Measurements from ENCODE around the gene TENM4. TPM values are rescaled to one million over a fixed set of nuclear protein-coding genes. Genes with fewer than 3 reads are reported as not detected.

TENM4 gene
- total RNA-seq, 1 donor from 2014 or later = 5.1 TPM

DNA sequence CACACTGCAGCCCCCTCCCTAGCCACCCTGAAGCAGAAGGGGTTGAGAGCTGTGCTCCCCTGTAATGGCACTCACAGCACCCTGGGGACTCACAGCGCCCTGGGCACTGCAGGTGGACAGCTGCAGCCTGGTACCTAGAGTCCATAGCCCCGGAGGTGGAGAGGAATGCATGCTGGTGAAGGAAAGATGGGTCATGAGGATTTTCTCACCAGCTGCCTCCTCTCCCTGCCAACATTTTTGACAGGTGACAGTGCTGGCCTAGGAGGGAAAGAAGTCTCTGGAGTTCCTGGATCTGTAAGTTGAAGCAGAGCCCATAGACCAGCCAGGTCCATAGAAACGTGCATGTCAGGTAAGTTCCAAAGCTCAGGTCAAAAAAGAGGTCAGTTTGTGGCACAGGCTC lies 330.5 kb downstream of the TENM4 start:
- no peak overlapping the region for H3K4me3 Mint-ChIP-seq
- DNase-seq (ENCODE audit: low spot score) = no peak
- no peaks in the 10 kb centered on the region for H3K27me3 Mint-ChIP-seq (ENCODE audit: insufficient read depth, low read depth)
- Histone ChIP-seq H4K20me1 (ENCODE audit: low read depth) (no peaks in the 10 kb centered on the region), H3K4me3 (no peak overlapping the region), H2AFZ (replicated peaks) (no peak overlapping the region), H3F3A (ENCODE audit: low read depth) (no peaks in the 10 kb centered on the region), H3K27ac (no peak overlapping the region), H3K36me3 (no peaks in the 10 kb centered on the region), H3K4me2 (no peak overlapping the region), H3K9me3 (ENCODE audit: low read depth) (no peaks in the 10 kb centered on the region), H3K79me2 (ENCODE audit: low read depth) (no peaks in the 10 kb centered on the region), H3K27me3 (no peaks in the 10 kb centered on the region), H3K4me1 (no peaks in the 10 kb centered on the region), H3K9ac (no peak overlapping the region)
- no peak overlapping the region for H3K27ac Mint-ChIP-seq
- TF ChIP-seq EZH2 (IDR thresholded peaks at IDR 0.05) = no peak
- TF ChIP-seq, protein P1, sequence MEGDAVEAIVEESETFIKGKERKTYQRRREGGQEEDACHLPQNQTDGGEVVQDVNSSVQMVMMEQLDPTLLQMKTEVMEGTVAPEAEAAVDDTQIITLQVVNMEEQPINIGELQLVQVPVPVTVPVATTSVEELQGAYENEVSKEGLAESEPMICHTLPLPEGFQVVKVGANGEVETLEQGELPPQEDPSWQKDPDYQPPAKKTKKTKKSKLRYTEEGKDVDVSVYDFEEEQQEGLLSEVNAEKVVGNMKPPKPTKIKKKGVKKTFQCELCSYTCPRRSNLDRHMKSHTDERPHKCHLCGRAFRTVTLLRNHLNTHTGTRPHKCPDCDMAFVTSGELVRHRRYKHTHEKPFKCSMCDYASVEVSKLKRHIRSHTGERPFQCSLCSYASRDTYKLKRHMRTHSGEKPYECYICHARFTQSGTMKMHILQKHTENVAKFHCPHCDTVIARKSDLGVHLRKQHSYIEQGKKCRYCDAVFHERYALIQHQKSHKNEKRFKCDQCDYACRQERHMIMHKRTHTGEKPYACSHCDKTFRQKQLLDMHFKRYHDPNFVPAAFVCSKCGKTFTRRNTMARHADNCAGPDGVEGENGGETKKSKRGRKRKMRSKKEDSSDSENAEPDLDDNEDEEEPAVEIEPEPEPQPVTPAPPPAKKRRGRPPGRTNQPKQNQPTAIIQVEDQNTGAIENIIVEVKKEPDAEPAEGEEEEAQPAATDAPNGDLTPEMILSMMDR (IDR thresholded peaks at IDR 0.05) = no peak
- no peak for TF ChIP-seq EZH2phosphoT487 (IDR thresholded peaks at IDR 0.05)
- peaks cover 2% of the 10 kb centered on the region for H3K36me3 Mint-ChIP-seq
- H3K4me1 Mint-ChIP-seq = peaks cover 31% of the 10 kb centered on the region
- H3K9me3 Mint-ChIP-seq = peaks cover 5% of the 10 kb centered on the region

- Mint-ChIP-seq H3K27me3 (ENCODE audit: insufficient read depth, low read depth) (no peaks in the 10 kb centered on the region), H3K4me3 (no peak overlapping the region), H3K4me1 (peaks cover 29% of the 10 kb centered on the region), H3K9me3 (no peaks in the 10 kb centered on the region), H3K27ac (no peak overlapping the region), H3K36me3 (no peaks in the 10 kb centered on the region)
- TF ChIP-seq EZH2phosphoT487 (IDR thresholded peaks at IDR 0.05) = no peak
- no peak for TF ChIP-seq EZH2 (IDR thresholded peaks at IDR 0.05)
- TF ChIP-seq, protein P1 (IDR thresholded peaks at IDR 0.05) = no peak
- no peak overlapping the region for H3K4me2 ChIP-seq
- no peaks in the 10 kb centered on the region for H4K20me1 ChIP-seq (ENCODE audit: low read depth)
- no peak overlapping the region for H3K4me3 ChIP-seq
- H3K9ac ChIP-seq = no peak overlapping the region
- H3K36me3 ChIP-seq = no peaks in the 10 kb centered on the region
- H3K27me3 ChIP-seq = no peaks in the 10 kb centered on the region
- H3K27ac ChIP-seq = no peak overlapping the region
- DNase-seq (ENCODE audit: low spot score) = no peak
- no peaks in the 10 kb centered on the region for H3K4me1 ChIP-seq
- no peaks in the 10 kb centered on the region for H3K9me3 ChIP-seq (ENCODE audit: low read depth)
- no peaks in the 10 kb centered on the region for H3K79me2 ChIP-seq (ENCODE audit: low read depth)
- H3F3A ChIP-seq (ENCODE audit: low read depth) = no peaks in the 10 kb centered on the region
- H2AFZ ChIP-seq (replicated peaks) = no peak overlapping the region
Observed at GRCh38 chr11:79108851-79109250, 332.0 kb downstream of the TENM4 start.

- H3K27ac ChIP-seq = no peak overlapping the region
Observed at GRCh38 chr11:79102840-79103239, 338.0 kb downstream of the TENM4 start.

More at GRCh38 chr11:79102840-79103239, 338.0 kb downstream of the TENM4 start:
- Histone ChIP-seq H3K9ac (no peak overlapping the region), H3K79me2 (ENCODE audit: low read depth) (no peaks in the 10 kb centered on the region), H2AFZ (replicated peaks) (no peak overlapping the region), H3F3A (ENCODE audit: low read depth) (no peaks in the 10 kb centered on the region), H3K27me3 (peaks cover 29% of the 10 kb centered on the region), H3K4me1 (no peaks in the 10 kb centered on the region), H3K9me3 (ENCODE audit: low read depth) (no peaks in the 10 kb centered on the region), H3K4me2 (no peak overlapping the region), H4K20me1 (ENCODE audit: low read depth) (peaks cover 6% of the 10 kb centered on the region), H3K36me3 (no peaks in the 10 kb centered on the region), H3K4me3 (no peak overlapping the region)
- Mint-ChIP-seq H3K36me3 (no peaks in the 10 kb centered on the region), H3K9me3 (no peaks in the 10 kb centered on the region), H3K4me3 (no peak overlapping the region), H3K27ac (no peak overlapping the region), H3K4me1 (peaks cover 27% of the 10 kb centered on the region), H3K27me3 (ENCODE audit: insufficient read depth, low read depth) (peaks cover 6% of the 10 kb centered on the region)
- TF ChIP-seq, protein P1 (IDR thresholded peaks at IDR 0.05) = no peak
- TF ChIP-seq EZH2phosphoT487 (IDR thresholded peaks at IDR 0.05) (no peak), EZH2 (IDR thresholded peaks at IDR 0.05) (no peak)
- no peak for DNase-seq (ENCODE audit: low spot score)

All from neural progenitor cell (in vitro differentiated cells).